GM10266 (cell line): Measurements from ENCODE around the gene SLC16A7.

Experiments
- DNase-seq: peaks from one replicate; pipeline ENCODE4 v3.0.0; 2012; ENCODE audit errors: extremely low spot score
- CTCF ChIP-seq: IDR thresholded peaks from 2 replicates; pipeline ENCODE4 v1.5.1; 2012; ENCODE audit warnings: mild to moderate bottlenecking, low read depth; ENCODE audit not compliant: control insufficient read depth, insufficient read depth; ENCODE audit errors: missing control alignments

Gene SLC16A7

GRCh38 chr12:59710964-59711363 is 115.1 kb downstream of the SLC16A7 start:
- no peak for DNase-seq
- no peak for TF ChIP-seq CTCF

- TF ChIP-seq CTCF = no peak
- no peak for DNase-seq
Observed at GRCh38 chr12:59715434-59715833, 119.6 kb downstream of the SLC16A7 start.

DNA sequence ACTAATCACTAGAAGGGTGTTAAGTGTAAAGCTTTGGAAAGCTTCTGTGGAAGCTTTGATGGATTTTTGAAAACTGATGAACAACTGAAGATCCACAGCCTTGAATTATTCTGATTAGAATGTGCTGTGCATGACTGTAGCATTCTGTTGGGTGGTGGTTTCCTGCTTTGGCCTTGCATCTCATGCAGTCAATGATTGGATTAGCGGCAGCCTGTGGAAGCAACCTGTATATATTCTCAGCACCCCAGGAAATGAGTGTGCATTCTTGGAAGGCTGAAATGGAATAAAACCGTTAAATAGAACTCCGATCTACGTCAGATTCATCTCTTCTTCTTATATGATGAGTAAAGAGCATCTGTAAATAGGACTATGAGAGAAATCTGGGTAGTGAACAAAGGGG is 120.2 kb downstream of the SLC16A7 start:
- DNase-seq = no peak
- TF ChIP-seq CTCF = no peak

DNA sequence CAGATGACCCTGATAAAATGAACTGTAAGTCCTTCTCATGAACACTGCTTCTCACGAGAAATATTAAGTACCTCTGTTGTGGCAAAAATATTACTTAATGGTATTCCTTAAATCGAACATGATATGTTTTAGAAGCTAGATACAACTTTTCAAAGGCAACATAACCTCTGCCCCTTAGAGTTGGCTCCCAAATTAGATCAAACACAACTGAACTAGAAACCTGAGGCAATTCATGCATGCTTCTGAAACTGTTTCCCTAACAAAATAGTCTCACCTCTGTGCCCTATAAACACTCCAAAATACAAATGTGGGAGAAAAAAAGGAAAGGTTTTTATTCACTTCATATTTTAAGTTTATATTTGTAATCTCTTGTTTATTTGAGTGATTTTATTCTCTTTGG is 121.6 kb downstream of the SLC16A7 start:
- no peak for DNase-seq
- no peak for TF ChIP-seq CTCF

GRCh38 chr12:59719701-59720100 is 123.9 kb downstream of the SLC16A7 start:
- DNase-seq = no peak
- TF ChIP-seq CTCF = no peak

- TF ChIP-seq CTCF = no peak
Observed at GRCh38 chr12:59723520-59723919, 127.7 kb downstream of the SLC16A7 start.

DNA sequence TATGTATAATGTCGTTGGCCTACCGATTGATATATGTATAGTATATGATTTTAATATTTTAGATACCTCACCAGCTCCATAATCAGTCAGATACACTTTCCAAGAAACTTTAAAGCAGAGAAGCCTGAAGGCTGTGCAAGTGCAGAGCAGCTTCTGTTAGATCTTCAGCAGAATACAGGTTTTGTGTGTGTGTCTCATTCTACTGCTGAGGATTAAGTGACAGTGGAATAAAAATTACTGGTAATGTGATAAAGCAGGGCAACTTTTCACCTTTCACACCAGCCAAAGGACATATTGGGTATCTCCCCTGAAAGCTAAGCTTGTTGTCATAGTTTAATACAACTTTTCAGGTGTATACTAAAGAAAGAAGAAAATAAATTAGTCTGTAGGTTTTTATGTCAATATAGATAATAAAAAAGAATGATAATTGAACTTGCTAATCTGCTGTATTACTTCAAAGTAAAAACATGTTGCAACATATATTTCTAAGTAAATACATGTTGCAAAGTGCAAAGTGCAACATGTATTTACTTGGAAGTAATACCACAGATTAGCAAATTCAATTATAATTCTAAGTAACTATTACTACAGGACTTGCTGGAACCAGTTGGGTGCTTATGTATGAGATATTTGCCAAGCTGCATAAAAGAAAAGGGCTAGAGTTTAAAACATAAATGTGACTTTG is 128.3 kb downstream of the SLC16A7 start:
- no peak for TF ChIP-seq CTCF
- no peak for DNase-seq

More at GRCh38 chr12:59723520-59723919, 127.7 kb downstream of the SLC16A7 start:
- no peak for DNase-seq
